CD4-positive, alpha-beta T cell (primary cell): ENCODE data around the gene PKDCC. TPM values are rescaled to one million over a fixed set of nuclear protein-coding genes. Genes with fewer than 3 reads are reported as not detected.

ENCODE experiments used
- ATAC-seq: fragments of 200-7000 bp; cut with Tn5 transposase; one replicate; pipeline ENCODE4 v1.10.0; 2022; ENCODE audit warnings: mild to moderate bottlenecking; ENCODE audit not compliant: poor library complexity
- CTCF ChIA-PET: fragments of 350-600 bp; sonication (Branson Sonifier 250); formaldehyde crosslinking; loops from one replicate; lab custom pipeline; 2021; ENCODE audit warnings: antibody characterized with exemption, inconsistent platforms; lab: Charles Lee
- POLR2A ChIA-PET: fragments of 350-600 bp; sonication (Branson Sonifier 250); formaldehyde crosslinking; loops from one replicate; lab custom pipeline; 2021; ENCODE audit warnings: antibody characterized with exemption, inconsistent platforms; lab: Charles Lee
- DNase-seq, 14 experiments: peaks; one replicate each; pipeline ENCODE4 v3.0.0-alpha.2; 2013 to 2020; ENCODE audit warnings: mixed read lengths in 2 of 14
- H3K27ac ChIP-seq, 2 donors: one replicate each; pipeline versions ENCODE4 v1.5.1 to v1.7.0; 2013; ENCODE audit warnings: low read length in 2 of 2, low read depth in 1 of 2, mild to moderate bottlenecking in 1 of 2
- H3K27me3 ChIP-seq, 2 experiments: 1 replicate in 1 of 2; 2 replicates in 1 of 2; pipeline versions ENCODE4 v1.6.1 to v1.7.0; 2013; ENCODE audit warnings: low read length in 2 of 2, control low read depth in 1 of 2, mild to moderate bottlenecking in 1 of 2, moderate library complexity in 1 of 2; ENCODE audit not compliant: insufficient read depth in 2 of 2, control insufficient read depth in 1 of 2
- H3K36me3 ChIP-seq: one replicate; pipeline ENCODE4 v1.6.1; 2013; ENCODE audit warnings: low read length, control low read depth; ENCODE audit not compliant: insufficient read depth
- H3K4me1 ChIP-seq: one replicate; pipeline ENCODE4 v1.6.1; 2013; ENCODE audit warnings: low read length, control low read depth; ENCODE audit not compliant: insufficient read depth
- H3K4me3 ChIP-seq: one replicate; pipeline ENCODE4 v1.5.1; 2013; ENCODE audit warnings: mild to moderate bottlenecking, low read length, moderate library complexity
- H3K9me3 ChIP-seq, 2 experiments: 1 replicate in 1 of 2; 2 replicates in 1 of 2; pipeline versions ENCODE4 v1.6.1 to v1.7.0; 2013; ENCODE audit warnings: low read length in 2 of 2, mild to moderate bottlenecking in 2 of 2, control low read depth in 1 of 2, moderate library complexity in 1 of 2; ENCODE audit not compliant: control insufficient read depth in 1 of 2, insufficient read depth in 1 of 2
- H3K27ac Mint-ChIP-seq: one replicate; pipeline ENCODE4 v1.8.0; 2020; ENCODE audit warnings: mixed read lengths
- H3K27me3 Mint-ChIP-seq: one replicate; pipeline ENCODE4 v1.8.0; 2021; ENCODE audit warnings: mixed read lengths
- H3K36me3 Mint-ChIP-seq: one replicate; pipeline ENCODE4 v1.8.0; 2021; ENCODE audit warnings: low read depth, mixed read lengths
- H3K4me1 Mint-ChIP-seq: one replicate; pipeline ENCODE4 v1.8.0; 2021; ENCODE audit warnings: low read depth, mixed read lengths
- H3K4me3 Mint-ChIP-seq: one replicate; pipeline ENCODE4 v1.8.0; 2020; ENCODE audit warnings: mild to moderate bottlenecking, mixed read lengths
- H3K9me3 Mint-ChIP-seq: one replicate; pipeline ENCODE4 v1.8.0; 2020; ENCODE audit warnings: mixed read lengths
- CTCF ChIP-seq: fragments of 200-600 bp; IDR thresholded peaks from one replicate; pipeline ENCODE4 v1.8.0; 2022; ENCODE audit warnings: antibody characterized with exemption, mild to moderate bottlenecking
- intact Hi-C, 2 experiments: fragments of 100-400 bp; cut with DNase I in 1 of 2; cut with micrococcal nuclease in 1 of 2; formaldehyde crosslinking; loops; one replicate each; pipeline versions ENCODE4 v1.15.1 to v1.9.0; 2023 to 2025; cut with DNase I, micrococcal nuclease
- total RNA-seq, 174 experiments: library from RNA in 2 of 174; stranded (reverse) in 2 of 174; gene quantifications; one replicate each; pipeline ENCODE4 v1.2.3 and lab custom pipeline; 2021 to 2026

The PKDCC gene
- total RNA-seq, 2 experiments from 2014 or later, result not detected

GRCh38 chr2:42044939-42045338 lies 2.9 kb upstream of the PKDCC start:
- no peak for DNase-seq
- H3K27me3 ChIP-seq, result peaks cover 22 to 58% of the 10 kb centered on the region in 2 experiments
- ChIA-PET POLR2A (no interaction called here), CTCF (no interaction called here)
- no peaks in the 10 kb centered on the region for H3K36me3 ChIP-seq
- Mint-ChIP-seq H3K36me3 (no peaks in the 10 kb centered on the region), H3K9me3 (no peaks in the 10 kb centered on the region), H3K4me3 (peak overlapping the region; percentile 60), H3K4me1 (peaks cover 5% of the 10 kb centered on the region), H3K27me3 (peaks cover 80% of the 10 kb centered on the region), H3K27ac (no peak overlapping the region)
- intact Hi-C loops, result no loop called here
- H3K27ac ChIP-seq, result no peak overlapping the region
- H3K9me3 ChIP-seq, result peaks cover 0 to 6% of the 10 kb centered on the region in 2 experiments
- TF ChIP-seq CTCF, result no peak
- H3K4me1 ChIP-seq, result peaks cover 15% of the 10 kb centered on the region
- H3K4me3 ChIP-seq, result no peak overlapping the region
- ATAC-seq, result no peak

- CTCF ChIA-PET, result no interaction called here
- peaks cover 23 to 60% of the 10 kb centered on the region in 2 experiments for H3K27me3 ChIP-seq
- H3K4me3 Mint-ChIP-seq, result peak overlapping the region; percentile 60
These were observed 2.5 kb upstream of the PKDCC start for GRCh38 chr2:42045352-42045751.

GRCh38 chr2:42045848-42046748 lies 1.7 kb upstream of the PKDCC start:
- Histone ChIP-seq H3K4me1 (peaks cover 15% of the 10 kb centered on the region), H3K4me3 (no peak overlapping the region), H3K27ac (no peak overlapping the region), H3K36me3 (no peaks in the 10 kb centered on the region), H3K9me3 (peaks cover 0 to 6% of the 10 kb centered on the region in 2 experiments), H3K27me3 (peaks cover 27 to 66% of the 10 kb centered on the region in 2 experiments)
- ATAC-seq (no peak), DNase-seq (no peak)
- H3K9me3 Mint-ChIP-seq, result no peaks in the 10 kb centered on the region
- peaks cover 86% of the 10 kb centered on the region for H3K27me3 Mint-ChIP-seq
- POLR2A ChIA-PET, result no interaction called here
- no peak overlapping the region for H3K27ac Mint-ChIP-seq
- peaks cover 5% of the 10 kb centered on the region for H3K4me1 Mint-ChIP-seq
- intact Hi-C loops, result no loop called here
- H3K4me3 Mint-ChIP-seq, result peak overlapping the region; percentile 60
- CTCF ChIA-PET, result no interaction called here
- TF ChIP-seq CTCF, result no peak
- no peaks in the 10 kb centered on the region for H3K36me3 Mint-ChIP-seq

More at GRCh38 chr2:42045352-42045751, 2.5 kb upstream of the PKDCC start:
- H3K4me1 Mint-ChIP-seq, result peaks cover 5% of the 10 kb centered on the region
- peaks cover 0 to 6% of the 10 kb centered on the region in 2 experiments for H3K9me3 ChIP-seq
- intact Hi-C loops, result no loop called here
- no peaks in the 10 kb centered on the region for H3K36me3 ChIP-seq
- ATAC-seq, result no peak
- H3K27ac Mint-ChIP-seq, result no peak overlapping the region
- no peak for TF ChIP-seq CTCF
- no peak for DNase-seq
- no peak overlapping the region for H3K4me3 ChIP-seq
- H3K4me1 ChIP-seq, result peaks cover 15% of the 10 kb centered on the region
- no peak overlapping the region for H3K27ac ChIP-seq
- no peaks in the 10 kb centered on the region for H3K9me3 Mint-ChIP-seq
- H3K27me3 Mint-ChIP-seq, result peaks cover 80% of the 10 kb centered on the region
- no peaks in the 10 kb centered on the region for H3K36me3 Mint-ChIP-seq
- POLR2A ChIA-PET, result no interaction called here
